IMR-90 (cell line): Measurements from ENCODE around the gene SH3GL2.

ENCODE experiments used
- CEBPB ChIP-seq: IDR thresholded peaks from 2 replicates; pipeline ENCODE4 v1.6.1; 2012; ENCODE audit warnings: low read depth, low read length, improper control_type of control experiment
- MAFK ChIP-seq: IDR thresholded peaks from 2 replicates; pipeline ENCODE4 v1.6.1; 2012; ENCODE audit warnings: low read depth, low read length, improper control_type of control experiment
- POLR2A ChIP-seq: IDR thresholded peaks from 2 replicates; pipeline ENCODE4 v1.6.1; 2012; ENCODE audit warnings: mild to moderate bottlenecking, low read depth, low read length
- RCOR1 ChIP-seq: IDR thresholded peaks from 2 replicates; pipeline ENCODE4 v1.6.1; 2012; ENCODE audit warnings: mild to moderate bottlenecking, low read length, improper control_type of control experiment; ENCODE audit not compliant: insufficient replicate concordance
- TF ChIP-seq, protein P1 (sequence below): conservative IDR thresholded peaks from 2 replicates; pipeline ENCODE4 v1.5.1; 2012; ENCODE audit warnings: mild to moderate bottlenecking, low read depth, low read length, improper control_type of control experiment

- TF ChIP-seq, protein P1, sequence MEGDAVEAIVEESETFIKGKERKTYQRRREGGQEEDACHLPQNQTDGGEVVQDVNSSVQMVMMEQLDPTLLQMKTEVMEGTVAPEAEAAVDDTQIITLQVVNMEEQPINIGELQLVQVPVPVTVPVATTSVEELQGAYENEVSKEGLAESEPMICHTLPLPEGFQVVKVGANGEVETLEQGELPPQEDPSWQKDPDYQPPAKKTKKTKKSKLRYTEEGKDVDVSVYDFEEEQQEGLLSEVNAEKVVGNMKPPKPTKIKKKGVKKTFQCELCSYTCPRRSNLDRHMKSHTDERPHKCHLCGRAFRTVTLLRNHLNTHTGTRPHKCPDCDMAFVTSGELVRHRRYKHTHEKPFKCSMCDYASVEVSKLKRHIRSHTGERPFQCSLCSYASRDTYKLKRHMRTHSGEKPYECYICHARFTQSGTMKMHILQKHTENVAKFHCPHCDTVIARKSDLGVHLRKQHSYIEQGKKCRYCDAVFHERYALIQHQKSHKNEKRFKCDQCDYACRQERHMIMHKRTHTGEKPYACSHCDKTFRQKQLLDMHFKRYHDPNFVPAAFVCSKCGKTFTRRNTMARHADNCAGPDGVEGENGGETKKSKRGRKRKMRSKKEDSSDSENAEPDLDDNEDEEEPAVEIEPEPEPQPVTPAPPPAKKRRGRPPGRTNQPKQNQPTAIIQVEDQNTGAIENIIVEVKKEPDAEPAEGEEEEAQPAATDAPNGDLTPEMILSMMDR: no peak
- TF ChIP-seq RCOR1 (no peak), CEBPB (no peak), MAFK (no peak), POLR2A (no peak)
Measured at GRCh38 chr9:17611342-17611741, 32.5 kb downstream of the SH3GL2 start.
